ENCODE results near the gene ZNF443.
A peak's percentile ranks its signal among the peaks of the same experiment; 100 is the strongest.
"Not testable (repeated sequence)": the region's sequence is repeated elsewhere in the genome, so short reads cannot be mapped to it uniquely, and the experiment has no call there.

Gene ZNF443

GRCh38 chr19:12440541-12441316, at the start of gene ZNF443:
TSS of gene ZNF443 (minus strand) at chr19:12441021. CDS start at chr19:12440914, 107 bp downstream.
- TF ChIP-seq CTCF (IDR thresholded peaks at IDR 0.05; ENCODE audit: low read depth, low read length), result no peak
- H3K4me3 ChIP-seq (ENCODE audit: low read depth, low read length), result peak within 1 kb of the TSS; percentile 76

- not testable (repeated sequence) for H3K4me3 ChIP-seq (ENCODE audit: low read depth, low read length)
These were observed 45.5 kb upstream of the ZNF443 start for GRCh38 chr19:12486265-12486783.

GRCh38 chr19:12485571-12485970, 44.8 kb upstream of the ZNF443 start:
- no peak overlapping the region for H3K4me3 ChIP-seq (ENCODE audit: low read depth, low read length)
- TF ChIP-seq CTCF (IDR thresholded peaks at IDR 0.05; ENCODE audit: low read depth, low read length), result no peak

- no peak for TF ChIP-seq CTCF (IDR thresholded peaks at IDR 0.05; ENCODE audit: low read depth, low read length)
- H3K4me3 ChIP-seq (ENCODE audit: low read depth, low read length), result peak overlapping the region; percentile 96
These were observed 44.2 kb upstream of the ZNF443 start for GRCh38 chr19:12485052-12485416.

GRCh38 chr19:12484371-12485051, 43.7 kb upstream of the ZNF443 start, which contains the start of gene ZNF709:
TSS of gene ZNF709 (minus strand) at chr19:12484816. CDS start at chr19:12484657, 159 bp downstream.
- peak within 1 kb of the TSS; percentile 96 for H3K4me3 ChIP-seq (ENCODE audit: low read depth, low read length)
- TF ChIP-seq CTCF (IDR thresholded peaks at IDR 0.05; ENCODE audit: low read depth, low read length), result no peak

GRCh38 chr19:12484011-12484370, 43.2 kb upstream of the ZNF443 start:
- TF ChIP-seq CTCF (IDR thresholded peaks at IDR 0.05; ENCODE audit: low read depth, low read length), result no peak
- H3K4me3 ChIP-seq (ENCODE audit: low read depth, low read length), result peak overlapping the region; percentile 96

- TF ChIP-seq CTCF (IDR thresholded peaks at IDR 0.05; ENCODE audit: low read depth, low read length), result no peak
- H3K4me3 ChIP-seq (ENCODE audit: low read depth, low read length), result no peak overlapping the region
These were observed 41.7 kb upstream of the ZNF443 start for GRCh38 chr19:12482509-12482886.
